ENCODE results near the gene BBLN. TPM values are rescaled to one million over a fixed set of nuclear protein-coding genes. Genes with fewer than 3 reads are reported as not detected.
A peak's percentile ranks its signal among the peaks of the same experiment; 100 is the strongest.
"Not testable (repeated sequence)": the region's sequence is repeated elsewhere in the genome, so short reads cannot be mapped to it uniquely, and the experiment has no call there.

The BBLN gene
- total RNA-seq: 41.7 TPM
- long read RNA-seq, transcript C9orf16-201 (2 exons, 713 nt): major isoform, 36 of 38 reads
- long read RNA-seq, partial matches to known transcripts: 2 of 38 reads
- long read RNA-seq, other reads (novel, unspliced or antisense): 0 of 38 reads

GRCh38 chr9:128159784-128160602, at the start of gene BBLN:
Gene BBLN (plus strand): TSS chr9:128160265. CDS start chr9:128160408, 143 bp downstream.
- ATAC-seq: peak; percentile 93
- intact Hi-C loops (cut with micrococcal nuclease): no loop called here

GRCh38 chr9:128111726-128112125, 48.3 kb upstream of the BBLN start:
- ATAC-seq; DNase-seq; intact Hi-C loops (cut with micrococcal nuclease): not testable (repeated sequence)

More at GRCh38 chr9:128159784-128160602, at the start of gene BBLN:
- peak; percentile 97 for DNase-seq

- peak; percentile 26 for DNase-seq
- intact Hi-C loops (cut with micrococcal nuclease): no loop called here
- ATAC-seq: no peak
Observed at GRCh38 chr9:128113526-128114325, 46.3 kb upstream of the BBLN start.

- DNase-seq (peak; percentile 24), ATAC-seq (no peak)
- intact Hi-C loops (cut with micrococcal nuclease): no loop called here
Observed at GRCh38 chr9:128114326-128115186, 45.5 kb upstream of the BBLN start.

- no peak for ATAC-seq
- intact Hi-C loops (cut with micrococcal nuclease): no loop called here
- peak; percentile 20 for DNase-seq
Observed at GRCh38 chr9:128115187-128116103, 44.6 kb upstream of the BBLN start.

GRCh38 chr9:128116104-128117083, 43.7 kb upstream of the BBLN start:
- DNase-seq (peak; percentile 26), ATAC-seq (no peak)
- intact Hi-C loops (cut with micrococcal nuclease): no loop called here

- ATAC-seq (peak; percentile 69), DNase-seq (peak; percentile 96)
- intact Hi-C loops (cut with micrococcal nuclease): no loop called here
Observed at GRCh38 chr9:128117613-128118471, 42.2 kb upstream of the BBLN start.

- no peak for DNase-seq
- intact Hi-C loops (cut with micrococcal nuclease): no loop called here
- ATAC-seq: no peak
Observed at GRCh38 chr9:128118472-128118857, 41.6 kb upstream of the BBLN start.

- intact Hi-C loops (cut with micrococcal nuclease): no loop called here
- DNase-seq (no peak), ATAC-seq (no peak)
Observed at GRCh38 chr9:128118971-128119665, 40.9 kb upstream of the BBLN start.

- no peak for ATAC-seq
- DNase-seq: peak; percentile 22
- intact Hi-C loops (cut with micrococcal nuclease): no loop called here
Observed at GRCh38 chr9:128120061-128120740, 39.9 kb upstream of the BBLN start.

GRCh38 chr9:128120741-128121465, 39.2 kb upstream of the BBLN start:
- DNase-seq (peak; percentile 29), ATAC-seq (no peak)
- intact Hi-C loops (cut with micrococcal nuclease): no loop called here

GRCh38 chr9:128121466-128121810, 38.6 kb upstream of the BBLN start:
- ATAC-seq (no peak), DNase-seq (no peak)
- intact Hi-C loops (cut with micrococcal nuclease): no loop called here

- intact Hi-C loops (cut with micrococcal nuclease): no loop called here
- peak; percentile 26 for DNase-seq
Observed at GRCh38 chr9:128121924-128122808, 37.9 kb upstream of the BBLN start.

More at GRCh38 chr9:128121924-128122808, 37.9 kb upstream of the BBLN start:
- no peak for ATAC-seq

Measured in left ventricle myocardium superior (tissue), 1 donor.